ENCODE measurements around the gene RBPJL.

DNA sequence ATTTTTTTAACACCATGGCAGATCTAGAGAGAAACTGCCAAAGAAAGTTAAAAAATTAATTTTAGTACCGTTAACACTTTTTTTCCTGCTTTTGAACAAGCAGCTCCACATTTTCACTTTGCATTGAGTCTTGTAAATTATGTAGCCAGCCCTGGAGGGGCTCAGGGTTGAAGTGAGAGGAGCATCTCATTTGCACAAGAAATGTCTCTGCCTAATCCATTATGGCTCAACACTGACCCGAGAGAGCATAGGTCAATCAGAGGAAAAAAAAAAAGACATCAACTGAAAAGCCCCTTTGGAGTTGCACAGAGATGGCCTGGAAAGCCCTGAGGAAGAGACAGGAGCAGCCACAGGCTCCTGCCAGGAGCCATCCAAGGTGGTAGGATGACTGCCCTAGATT, 48.0 kb upstream of the RBPJL start:
- TF ChIP-seq, protein P1, sequence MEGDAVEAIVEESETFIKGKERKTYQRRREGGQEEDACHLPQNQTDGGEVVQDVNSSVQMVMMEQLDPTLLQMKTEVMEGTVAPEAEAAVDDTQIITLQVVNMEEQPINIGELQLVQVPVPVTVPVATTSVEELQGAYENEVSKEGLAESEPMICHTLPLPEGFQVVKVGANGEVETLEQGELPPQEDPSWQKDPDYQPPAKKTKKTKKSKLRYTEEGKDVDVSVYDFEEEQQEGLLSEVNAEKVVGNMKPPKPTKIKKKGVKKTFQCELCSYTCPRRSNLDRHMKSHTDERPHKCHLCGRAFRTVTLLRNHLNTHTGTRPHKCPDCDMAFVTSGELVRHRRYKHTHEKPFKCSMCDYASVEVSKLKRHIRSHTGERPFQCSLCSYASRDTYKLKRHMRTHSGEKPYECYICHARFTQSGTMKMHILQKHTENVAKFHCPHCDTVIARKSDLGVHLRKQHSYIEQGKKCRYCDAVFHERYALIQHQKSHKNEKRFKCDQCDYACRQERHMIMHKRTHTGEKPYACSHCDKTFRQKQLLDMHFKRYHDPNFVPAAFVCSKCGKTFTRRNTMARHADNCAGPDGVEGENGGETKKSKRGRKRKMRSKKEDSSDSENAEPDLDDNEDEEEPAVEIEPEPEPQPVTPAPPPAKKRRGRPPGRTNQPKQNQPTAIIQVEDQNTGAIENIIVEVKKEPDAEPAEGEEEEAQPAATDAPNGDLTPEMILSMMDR (IDR thresholded peaks at IDR 0.05; ENCODE audit: low read depth, low read length, poor library complexity, severe bottlenecking) = no peak
- no peak for TF ChIP-seq EZH2phosphoT487 (IDR thresholded peaks at IDR 0.05; ENCODE audit: borderline replicate concordance, low read length)

Data from DOHH2 (cell line).